OCI-LY7 (cell line): ENCODE results near the gene NONO.

Experiments
- CTCF ChIP-seq: fragments of 200-600 bp; sonication (generic); conservative IDR thresholded peaks from 2 replicates; pipeline ENCODE4 v1.5.1; 2014; ENCODE audit warnings: mild to moderate bottlenecking, antibody characterized with exemption, low read length, moderate library complexity, mixed read lengths
- EZH2phosphoT487 ChIP-seq: fragments of 200-600 bp; sonication (generic); IDR thresholded peaks from 2 replicates; pipeline ENCODE4 v1.6.1; 2018; ENCODE audit warnings: low read depth, borderline replicate concordance, mild to moderate bottlenecking, mixed run types, antibody characterized with exemption, low read length, moderate library complexity, mixed read lengths

DNA sequence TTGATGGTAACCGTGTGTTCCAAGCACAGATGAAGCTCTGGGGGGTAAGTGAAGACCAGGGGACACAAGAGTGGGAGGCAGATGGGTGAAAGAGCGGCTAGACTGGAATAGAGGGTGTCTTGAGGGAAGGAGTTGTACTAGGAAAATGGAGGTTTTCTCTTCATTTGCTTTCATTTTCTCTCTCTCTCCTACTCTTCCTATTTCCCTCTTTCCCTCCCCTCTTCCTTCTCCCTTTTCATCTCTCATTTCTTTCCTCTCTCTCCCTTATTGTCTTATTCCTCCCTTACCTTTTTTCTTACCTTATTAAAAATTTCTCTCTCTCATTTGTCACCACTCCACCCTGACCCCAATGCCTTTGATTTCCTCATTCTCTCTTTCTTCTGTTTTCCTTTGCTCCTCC lies 21.1 kb downstream of the NONO start:
- TF ChIP-seq CTCF, result no peak
- TF ChIP-seq EZH2phosphoT487, result no peak
